DMS153 treated with DMSO at 0.1 percent for 48 hours (cell line): ENCODE measurements around the gene KDF1.
"Not testable (repeated sequence)": the region's sequence is repeated elsewhere in the genome, so short reads cannot be mapped to it uniquely, and the experiment has no call there.

Experiments used
- DNase-seq: peaks from one replicate; lab custom pipeline; 2025; ENCODE audit not compliant: unreplicated experiment; lab: John Stamatoyannopoulos, UW

The KDF1 gene

GRCh38 chr1:26959270-26959669 is 998 bp downstream of the KDF1 start:
- no peak for DNase-seq

- no peak for DNase-seq
Observed at GRCh38 chr1:26957306-26957705, 3.0 kb downstream of the KDF1 start.

- DNase-seq, result no peak
Observed at GRCh38 chr1:26956321-26956720, 3.9 kb downstream of the KDF1 start.

- DNase-seq, result no peak
Observed at GRCh38 chr1:26953374-26953773, 6.9 kb downstream of the KDF1 start.

- DNase-seq, result no peak
Observed at GRCh38 chr1:26951821-26952497, 8.3 kb downstream of the KDF1 start.

GRCh38 chr1:26951216-26951615 is 9.1 kb downstream of the KDF1 start:
- DNase-seq, result no peak

GRCh38 chr1:26950602-26951001 is 9.7 kb downstream of the KDF1 start:
- DNase-seq, result no peak

GRCh38 chr1:26949926-26950319 is 10.3 kb downstream of the KDF1 start:
- DNase-seq, result no peak

GRCh38 chr1:26949266-26949925 is 10.9 kb downstream of the KDF1 start:
- DNase-seq, result no peak

GRCh38 chr1:26948725-26949057 is 11.6 kb downstream of the KDF1 start:
- not testable (repeated sequence) for DNase-seq

- DNase-seq, result no peak
Observed at GRCh38 chr1:26946270-26946669, 14.0 kb downstream of the KDF1 start.

- no peak for DNase-seq
Observed at GRCh38 chr1:26945728-26946127, 14.5 kb downstream of the KDF1 start.

- DNase-seq, result no peak
Observed at GRCh38 chr1:26945138-26945537, 15.1 kb downstream of the KDF1 start.

- DNase-seq, result no peak
Observed at GRCh38 chr1:26942656-26943055, 17.6 kb downstream of the KDF1 start.

- no peak for DNase-seq
Observed at GRCh38 chr1:26941311-26941710, 19.0 kb downstream of the KDF1 start.

GRCh38 chr1:26938659-26939025 is 21.6 kb downstream of the KDF1 start:
- no peak for DNase-seq

GRCh38 chr1:26938004-26938658 is 22.1 kb downstream of the KDF1 start:
- DNase-seq, result no peak

GRCh38 chr1:26936823-26937222 is 23.4 kb downstream of the KDF1 start:
- DNase-seq, result no peak

- no peak for DNase-seq
Observed at GRCh38 chr1:26932531-26932930, 27.7 kb downstream of the KDF1 start.

- DNase-seq, result no peak
Observed at GRCh38 chr1:26923711-26924110, 36.6 kb downstream of the KDF1 start.

GRCh38 chr1:26922901-26923300 is 37.4 kb downstream of the KDF1 start:
- DNase-seq, result no peak

GRCh38 chr1:26922431-26922729 is 37.9 kb downstream of the KDF1 start:
- DNase-seq, result no peak
